Upper lobe of left lung (tissue), 4 donors: ENCODE data around the gene NR3C2.

Experiments
- POLR2A ChIP-seq, 4 donors: fragments of 450-650 bp; IDR thresholded peaks; one replicate each; pipeline ENCODE4 v1.5.1; 2016 to 2017; ENCODE audit warnings: antibody characterized with exemption in 4 of 4, mild to moderate bottlenecking in 2 of 4
- POLR2AphosphoS5 ChIP-seq, 2 donors: sonication (generic); formaldehyde crosslinking; IDR thresholded peaks; one replicate each; pipeline ENCODE4 v1.5.1; 2017; ENCODE audit warnings: antibody characterized with exemption in 2 of 2
- TF ChIP-seq, protein P1 (sequence below), 6 experiments: fragments of 450-650 bp in 4 of 6; fragments of 200-600 bp in 2 of 6; sonication (generic) in 2 of 6; IDR thresholded peaks; one replicate each; pipeline ENCODE4 v1.5.1; 2016 to 2019; ENCODE audit warnings: antibody characterized with exemption in 6 of 6

DNA sequence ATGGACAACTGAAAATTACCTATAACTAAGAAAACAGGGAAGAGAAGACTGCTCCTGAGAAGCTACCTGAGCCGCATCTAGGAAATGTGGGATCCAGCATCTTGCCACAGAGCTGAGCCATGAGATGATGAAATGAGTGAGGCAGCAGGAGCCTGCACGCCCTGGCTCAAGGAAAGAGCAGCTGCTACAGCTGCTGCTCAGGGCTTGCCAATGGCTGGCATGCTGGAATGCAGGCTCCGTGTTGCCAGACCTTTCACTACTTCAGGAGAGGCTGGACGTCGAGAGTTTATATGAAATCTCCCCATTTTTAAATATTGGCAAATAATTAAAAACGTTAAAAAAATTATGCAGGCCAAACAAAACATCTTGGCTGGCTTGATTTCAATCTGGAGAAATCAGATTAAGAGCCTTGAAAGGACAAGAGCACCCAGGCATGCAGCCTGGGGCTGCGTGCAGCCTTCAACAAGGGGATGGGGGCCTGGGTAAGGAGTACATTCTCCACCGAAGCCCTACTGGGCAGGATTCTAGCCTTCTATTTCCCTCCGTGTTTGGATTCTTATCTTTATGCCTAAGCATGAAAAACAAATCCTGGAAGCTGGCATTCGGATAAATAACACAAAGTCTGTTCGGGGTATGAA, 227.6 kb downstream of the NR3C2 start:
- TF ChIP-seq, protein P1, sequence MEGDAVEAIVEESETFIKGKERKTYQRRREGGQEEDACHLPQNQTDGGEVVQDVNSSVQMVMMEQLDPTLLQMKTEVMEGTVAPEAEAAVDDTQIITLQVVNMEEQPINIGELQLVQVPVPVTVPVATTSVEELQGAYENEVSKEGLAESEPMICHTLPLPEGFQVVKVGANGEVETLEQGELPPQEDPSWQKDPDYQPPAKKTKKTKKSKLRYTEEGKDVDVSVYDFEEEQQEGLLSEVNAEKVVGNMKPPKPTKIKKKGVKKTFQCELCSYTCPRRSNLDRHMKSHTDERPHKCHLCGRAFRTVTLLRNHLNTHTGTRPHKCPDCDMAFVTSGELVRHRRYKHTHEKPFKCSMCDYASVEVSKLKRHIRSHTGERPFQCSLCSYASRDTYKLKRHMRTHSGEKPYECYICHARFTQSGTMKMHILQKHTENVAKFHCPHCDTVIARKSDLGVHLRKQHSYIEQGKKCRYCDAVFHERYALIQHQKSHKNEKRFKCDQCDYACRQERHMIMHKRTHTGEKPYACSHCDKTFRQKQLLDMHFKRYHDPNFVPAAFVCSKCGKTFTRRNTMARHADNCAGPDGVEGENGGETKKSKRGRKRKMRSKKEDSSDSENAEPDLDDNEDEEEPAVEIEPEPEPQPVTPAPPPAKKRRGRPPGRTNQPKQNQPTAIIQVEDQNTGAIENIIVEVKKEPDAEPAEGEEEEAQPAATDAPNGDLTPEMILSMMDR (IDR thresholded peaks at IDR 0.05), result no peak
- TF ChIP-seq POLR2A (IDR thresholded peaks at IDR 0.05) (no peak), POLR2AphosphoS5 (IDR thresholded peaks at IDR 0.05) (no peak)
